SK-N-SH treated with all-trans-retinoic acid at 6 μM for 48 hours (cell line): ENCODE data around the gene ACTR8.

ENCODE experiments used
- ATAC-seq: fragments of 200-7000 bp; cut with Tn5 transposase; 3 replicates; pipeline ENCODE4 v1.9.1; 2020; ENCODE audit warnings: mild to moderate bottlenecking, moderate library complexity
- ARNTL ChIP-seq: fragments of 450-650 bp; formaldehyde crosslinking; IDR thresholded peaks from 2 replicates; pipeline ENCODE4 v1.5.0; 2020; ENCODE audit warnings: low read depth, mild to moderate bottlenecking, moderate library complexity, borderline replicate concordance
- BACH2 ChIP-seq: fragments of 250-450 bp; sonication (Bioruptor Pico); IDR thresholded peaks from 2 replicates; pipeline ENCODE4 v1.9.0; 2021; ENCODE audit warnings: mild to moderate bottlenecking, borderline replicate concordance
- CSDC2 ChIP-seq: fragments of 250-450 bp; sonication (Bioruptor Pico); IDR thresholded peaks from 2 replicates; pipeline ENCODE4 v1.5.0; 2020; ENCODE audit warnings: mild to moderate bottlenecking, moderate library complexity
- ESRRG ChIP-seq: fragments of 250-450 bp; sonication (Bioruptor Pico); IDR thresholded peaks from 2 replicates; pipeline ENCODE4 v1.6.1; 2021; ENCODE audit warnings: mild to moderate bottlenecking
- GLIS3 ChIP-seq: fragments of 250-450 bp; sonication (Bioruptor Pico); IDR thresholded peaks from 2 replicates; pipeline ENCODE4 v1.5.0; 2020; ENCODE audit warnings: mild to moderate bottlenecking, moderate library complexity
- OSR1 ChIP-seq: fragments of 250-450 bp; sonication (Bioruptor Pico); IDR thresholded peaks from 2 replicates; pipeline ENCODE4 v1.8.0; 2022; ENCODE audit warnings: moderate library complexity, mild to moderate bottlenecking, inconsistent platforms
- PATZ1 ChIP-seq: fragments of 250-450 bp; sonication (Bioruptor Pico); IDR thresholded peaks from 2 replicates; pipeline ENCODE4 v1.8.0; 2020; ENCODE audit warnings: mild to moderate bottlenecking, moderate library complexity, borderline replicate concordance
- RARB ChIP-seq: fragments of 250-450 bp; sonication (Bioruptor Pico); IDR thresholded peaks from 2 replicates; pipeline ENCODE4 v1.8.0; 2021; ENCODE audit warnings: mild to moderate bottlenecking, moderate library complexity
- SNAI2 ChIP-seq: fragments of 250-450 bp; sonication (Bioruptor Pico); IDR thresholded peaks from 2 replicates; pipeline ENCODE4 v1.5.0; 2020; ENCODE audit warnings: mild to moderate bottlenecking, moderate library complexity
- TCF4 ChIP-seq: fragments of 250-450 bp; sonication (Bioruptor Pico); IDR thresholded peaks from 2 replicates; pipeline ENCODE4 v1.8.0; 2021; ENCODE audit warnings: mild to moderate bottlenecking, moderate library complexity, borderline replicate concordance
- TOX ChIP-seq: fragments of 250-450 bp; sonication (Bioruptor Pico); IDR thresholded peaks from 2 replicates; pipeline ENCODE4 v1.8.0; 2021; ENCODE audit warnings: mild to moderate bottlenecking, moderate library complexity, borderline replicate concordance
- ZC3H10 ChIP-seq: fragments of 250-450 bp; sonication (Bioruptor Pico); IDR thresholded peaks from 2 replicates; pipeline ENCODE4 v1.5.1; 2021; ENCODE audit warnings: mild to moderate bottlenecking, moderate library complexity
- ZFP3 ChIP-seq: fragments of 250-450 bp; sonication (Bioruptor Pico); IDR thresholded peaks from 2 replicates; pipeline ENCODE4 v1.5.0; 2020; ENCODE audit warnings: mild to moderate bottlenecking, moderate library complexity
- ZNF565 ChIP-seq: fragments of 450-650 bp; formaldehyde crosslinking; conservative IDR thresholded peaks from 2 replicates; pipeline ENCODE4 v1.5.0; 2020; ENCODE audit warnings: low read depth, mild to moderate bottlenecking, moderate library complexity
- ZNF8 ChIP-seq: fragments of 450-650 bp; formaldehyde crosslinking; IDR thresholded peaks from 2 replicates; pipeline ENCODE4 v1.5.0; 2020; ENCODE audit warnings: mild to moderate bottlenecking, moderate library complexity
- TF ChIP-seq, protein P1 (sequence below): fragments of 250-450 bp; sonication (Bioruptor Pico); IDR thresholded peaks from 2 replicates; pipeline ENCODE4 v1.8.0; 2021; ENCODE audit warnings: low read depth, mild to moderate bottlenecking, moderate library complexity, borderline replicate concordance
- TF ChIP-seq, protein P2 (sequence below): fragments of 250-450 bp; sonication (Bioruptor Pico); IDR thresholded peaks from 2 replicates; pipeline ENCODE4 v1.5.1; 2020; ENCODE audit warnings: low read depth, mild to moderate bottlenecking, moderate library complexity
- TF ChIP-seq, protein P3 (sequence below): fragments of 250-450 bp; sonication (Bioruptor Pico); IDR thresholded peaks from 2 replicates; pipeline ENCODE4 v1.5.0; 2020; ENCODE audit warnings: mild to moderate bottlenecking, moderate library complexity

ACTR8 gene

DNA sequence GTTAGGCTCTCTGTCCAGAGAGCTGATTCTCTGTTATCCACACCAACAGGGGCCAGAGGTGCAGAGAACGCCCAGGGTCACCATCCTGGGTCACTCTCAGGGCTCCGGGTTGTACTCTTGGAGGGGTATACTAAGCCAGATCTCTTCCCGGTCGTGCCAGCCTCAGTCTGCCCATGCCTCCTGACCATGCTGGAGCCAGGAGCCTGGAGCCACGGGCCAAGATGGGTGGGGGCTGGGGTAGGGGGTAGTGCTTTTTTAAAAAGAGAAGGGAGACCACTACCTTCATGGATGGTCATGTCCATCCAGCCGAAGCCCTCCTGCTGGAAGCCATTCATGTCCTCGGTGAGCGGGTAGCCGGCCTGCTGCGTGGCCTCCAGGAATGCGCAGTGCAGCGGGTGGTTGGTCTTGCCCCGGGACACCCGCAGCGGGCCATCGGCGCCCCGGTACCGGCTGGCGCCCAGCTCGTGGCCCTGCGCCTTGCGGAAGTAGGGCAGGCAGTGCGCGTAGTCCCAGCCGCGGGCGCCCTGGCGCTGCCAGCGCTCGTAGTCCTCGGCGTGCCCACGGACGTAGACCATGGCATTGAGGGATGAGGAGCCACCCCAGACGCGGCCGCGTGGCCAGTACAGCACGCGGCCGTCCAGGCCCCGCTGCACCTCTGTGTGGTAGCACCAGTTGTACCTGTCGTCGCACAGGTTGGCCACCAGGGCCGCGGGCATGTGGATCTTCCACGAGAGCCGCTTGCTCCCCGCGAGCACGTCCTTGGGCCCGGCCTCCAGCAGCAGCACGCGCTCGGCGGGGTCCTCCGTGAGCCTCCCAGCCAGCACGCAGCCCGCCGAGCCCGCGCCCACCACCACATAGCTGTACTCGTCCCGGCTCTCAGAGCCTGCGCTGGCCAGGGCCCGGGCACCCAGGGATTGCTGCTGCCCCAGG is 58.7 kb downstream of the ACTR8 start (continued):
- TF ChIP-seq, protein P1, sequence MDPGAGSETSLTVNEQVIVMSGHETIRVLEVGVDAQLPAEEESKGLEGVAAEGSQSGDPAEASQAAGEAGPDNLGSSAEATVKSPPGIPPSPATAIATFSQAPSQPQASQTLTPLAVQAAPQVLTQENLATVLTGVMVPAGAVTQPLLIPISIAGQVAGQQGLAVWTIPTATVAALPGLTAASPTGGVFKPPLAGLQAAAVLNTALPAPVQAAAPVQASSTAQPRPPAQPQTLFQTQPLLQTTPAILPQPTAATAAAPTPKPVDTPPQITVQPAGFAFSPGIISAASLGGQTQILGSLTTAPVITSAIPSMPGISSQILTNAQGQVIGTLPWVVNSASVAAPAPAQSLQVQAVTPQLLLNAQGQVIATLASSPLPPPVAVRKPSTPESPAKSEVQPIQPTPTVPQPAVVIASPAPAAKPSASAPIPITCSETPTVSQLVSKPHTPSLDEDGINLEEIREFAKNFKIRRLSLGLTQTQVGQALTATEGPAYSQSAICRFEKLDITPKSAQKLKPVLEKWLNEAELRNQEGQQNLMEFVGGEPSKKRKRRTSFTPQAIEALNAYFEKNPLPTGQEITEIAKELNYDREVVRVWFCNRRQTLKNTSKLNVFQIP (CRISPR knock-in tag) = no peak
- TF ChIP-seq GLIS3 (CRISPR knock-in tag) (no peak), RARB (CRISPR knock-in tag) (no peak), OSR1 (CRISPR knock-in tag) (no peak), ESRRG (CRISPR knock-in tag) (no peak)
- TF ChIP-seq, protein P2, sequence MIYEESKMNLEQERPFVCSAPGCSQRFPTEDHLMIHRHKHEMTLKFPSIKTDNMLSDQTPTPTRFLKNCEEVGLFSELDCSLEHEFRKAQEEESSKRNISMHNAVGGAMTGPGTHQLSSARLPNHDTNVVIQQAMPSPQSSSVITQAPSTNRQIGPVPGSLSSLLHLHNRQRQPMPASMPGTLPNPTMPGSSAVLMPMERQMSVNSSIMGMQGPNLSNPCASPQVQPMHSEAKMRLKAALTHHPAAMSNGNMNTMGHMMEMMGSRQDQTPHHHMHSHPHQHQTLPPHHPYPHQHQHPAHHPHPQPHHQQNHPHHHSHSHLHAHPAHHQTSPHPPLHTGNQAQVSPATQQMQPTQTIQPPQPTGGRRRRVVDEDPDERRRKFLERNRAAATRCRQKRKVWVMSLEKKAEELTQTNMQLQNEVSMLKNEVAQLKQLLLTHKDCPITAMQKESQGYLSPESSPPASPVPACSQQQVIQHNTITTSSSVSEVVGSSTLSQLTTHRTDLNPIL (CRISPR knock-in tag) = no peak

- ATAC-seq = no peak
- TF ChIP-seq ZNF8 (CRISPR knock-in tag) = no peak
- TF ChIP-seq BACH2 = no peak
- no peak for TF ChIP-seq ZC3H10 (CRISPR knock-in tag)
- TF ChIP-seq ZNF565 (CRISPR knock-in tag) = no peak
- no peak for TF ChIP-seq PATZ1
- no peak for TF ChIP-seq ARNTL (CRISPR knock-in tag)
- no peak for TF ChIP-seq OSR1 (CRISPR knock-in tag)
- TF ChIP-seq CSDC2 (CRISPR knock-in tag) = no peak
- no peak for TF ChIP-seq ZFP3 (CRISPR knock-in tag)
- no peak for TF ChIP-seq ESRRG (CRISPR knock-in tag)
- TF ChIP-seq, protein P1 (CRISPR knock-in tag) = no peak
- TF ChIP-seq, protein P2 (CRISPR knock-in tag) = no peak
- no peak for TF ChIP-seq TCF4 (CRISPR knock-in tag)
Measured at GRCh38 chr3:53822331-53822741, 59.6 kb downstream of the ACTR8 start.

GRCh38 chr3:53821631-53822121 is 60.3 kb downstream of the ACTR8 start:
- no peak for ATAC-seq
- TF ChIP-seq ZNF565 (CRISPR knock-in tag) (no peak), TOX (CRISPR knock-in tag) (no peak), ZC3H10 (CRISPR knock-in tag) (no peak), RARB (CRISPR knock-in tag) (no peak), ARNTL (CRISPR knock-in tag) (no peak), SNAI2 (CRISPR knock-in tag) (no peak)
- TF ChIP-seq, protein P3, sequence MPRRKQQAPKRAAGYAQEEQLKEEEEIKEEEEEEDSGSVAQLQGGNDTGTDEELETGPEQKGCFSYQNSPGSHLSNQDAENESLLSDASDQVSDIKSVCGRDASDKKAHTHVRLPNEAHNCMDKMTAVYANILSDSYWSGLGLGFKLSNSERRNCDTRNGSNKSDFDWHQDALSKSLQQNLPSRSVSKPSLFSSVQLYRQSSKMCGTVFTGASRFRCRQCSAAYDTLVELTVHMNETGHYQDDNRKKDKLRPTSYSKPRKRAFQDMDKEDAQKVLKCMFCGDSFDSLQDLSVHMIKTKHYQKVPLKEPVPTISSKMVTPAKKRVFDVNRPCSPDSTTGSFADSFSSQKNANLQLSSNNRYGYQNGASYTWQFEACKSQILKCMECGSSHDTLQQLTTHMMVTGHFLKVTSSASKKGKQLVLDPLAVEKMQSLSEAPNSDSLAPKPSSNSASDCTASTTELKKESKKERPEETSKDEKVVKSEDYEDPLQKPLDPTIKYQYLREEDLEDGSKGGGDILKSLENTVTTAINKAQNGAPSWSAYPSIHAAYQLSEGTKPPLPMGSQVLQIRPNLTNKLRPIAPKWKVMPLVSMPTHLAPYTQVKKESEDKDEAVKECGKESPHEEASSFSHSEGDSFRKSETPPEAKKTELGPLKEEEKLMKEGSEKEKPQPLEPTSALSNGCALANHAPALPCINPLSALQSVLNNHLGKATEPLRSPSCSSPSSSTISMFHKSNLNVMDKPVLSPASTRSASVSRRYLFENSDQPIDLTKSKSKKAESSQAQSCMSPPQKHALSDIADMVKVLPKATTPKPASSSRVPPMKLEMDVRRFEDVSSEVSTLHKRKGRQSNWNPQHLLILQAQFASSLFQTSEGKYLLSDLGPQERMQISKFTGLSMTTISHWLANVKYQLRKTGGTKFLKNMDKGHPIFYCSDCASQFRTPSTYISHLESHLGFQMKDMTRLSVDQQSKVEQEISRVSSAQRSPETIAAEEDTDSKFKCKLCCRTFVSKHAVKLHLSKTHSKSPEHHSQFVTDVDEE (CRISPR knock-in tag) = no peak
- TF ChIP-seq, protein P2 (CRISPR knock-in tag) = no peak
